Osteoblast (primary cell): ENCODE data around the gene FAAP100. TPM values are rescaled to one million over a fixed set of nuclear protein-coding genes. Genes with fewer than 3 reads are reported as not detected.

Source experiments
- DNase-seq: peaks from one replicate; pipeline ENCODE4 v3.0.0; 2011; ENCODE audit warnings: low spot score, mixed read lengths; ENCODE audit not compliant: insufficient read length; ENCODE audit errors: missing footprints
- H2AFZ ChIP-seq: 2 replicates; pipeline ENCODE4 v1.6.0; 2011; ENCODE audit warnings: mild to moderate bottlenecking, low read length
- H3K27ac ChIP-seq: 2 replicates; pipeline ENCODE4 v1.5.1; 2011; ENCODE audit warnings: mild to moderate bottlenecking, low read depth, low read length, moderate library complexity
- H3K27me3 ChIP-seq: 2 replicates; pipeline ENCODE4 v1.6.0; 2012; ENCODE audit warnings: mild to moderate bottlenecking, control low read depth, inconsistent platforms, low read length, moderate library complexity; ENCODE audit not compliant: insufficient read depth
- H3K36me3 ChIP-seq: 2 replicates; pipeline ENCODE4 v1.5.1; 2011; ENCODE audit warnings: mild to moderate bottlenecking, low read length, control low read depth, moderate library complexity; ENCODE audit not compliant: insufficient read depth
- H3K4me1 ChIP-seq: 2 replicates; pipeline ENCODE4 v1.5.1; 2011; ENCODE audit warnings: mild to moderate bottlenecking, low read length, control low read depth, moderate library complexity; ENCODE audit not compliant: insufficient read depth
- H3K4me2 ChIP-seq: 2 replicates; pipeline ENCODE4 v1.6.0; 2011; ENCODE audit warnings: mild to moderate bottlenecking, low read length; ENCODE audit not compliant: insufficient read depth
- H3K4me3 ChIP-seq: fragments of 200-600 bp; sonication (generic); 3 replicates; pipeline ENCODE4 v1.5.1; 2012; ENCODE audit warnings: mild to moderate bottlenecking, low read length, inconsistent platforms; ENCODE audit not compliant: insufficient read depth
- H3K79me2 ChIP-seq: 2 replicates; pipeline ENCODE4 v1.6.0; 2012; ENCODE audit warnings: mild to moderate bottlenecking, low read length, control low read depth, inconsistent platforms; ENCODE audit not compliant: insufficient read depth
- H3K9me3 ChIP-seq: 2 replicates; pipeline ENCODE4 v1.5.1; 2011; ENCODE audit warnings: low read depth, low read length, control low read depth
- H4K20me1 ChIP-seq: 2 replicates; pipeline ENCODE4 v1.6.0; 2012; ENCODE audit warnings: mild to moderate bottlenecking, low read length, control low read depth; ENCODE audit not compliant: insufficient read depth
- CTCF ChIP-seq: IDR thresholded peaks from 2 replicates; pipeline ENCODE4 v1.5.1; 2011; ENCODE audit warnings: mild to moderate bottlenecking, low read depth, low read length, moderate library complexity; ENCODE audit errors: extremely low read depth
- total RNA-seq: library from RNA; depleted of rRNA; stranded (reverse); fragments of >200 nt; gene quantifications from 2 replicates; pipeline ENCODE4 v1.2.3, GENCODE V29; 2012

The FAAP100 gene
- total RNA-seq, 1 donor: 44.5 TPM

DNA sequence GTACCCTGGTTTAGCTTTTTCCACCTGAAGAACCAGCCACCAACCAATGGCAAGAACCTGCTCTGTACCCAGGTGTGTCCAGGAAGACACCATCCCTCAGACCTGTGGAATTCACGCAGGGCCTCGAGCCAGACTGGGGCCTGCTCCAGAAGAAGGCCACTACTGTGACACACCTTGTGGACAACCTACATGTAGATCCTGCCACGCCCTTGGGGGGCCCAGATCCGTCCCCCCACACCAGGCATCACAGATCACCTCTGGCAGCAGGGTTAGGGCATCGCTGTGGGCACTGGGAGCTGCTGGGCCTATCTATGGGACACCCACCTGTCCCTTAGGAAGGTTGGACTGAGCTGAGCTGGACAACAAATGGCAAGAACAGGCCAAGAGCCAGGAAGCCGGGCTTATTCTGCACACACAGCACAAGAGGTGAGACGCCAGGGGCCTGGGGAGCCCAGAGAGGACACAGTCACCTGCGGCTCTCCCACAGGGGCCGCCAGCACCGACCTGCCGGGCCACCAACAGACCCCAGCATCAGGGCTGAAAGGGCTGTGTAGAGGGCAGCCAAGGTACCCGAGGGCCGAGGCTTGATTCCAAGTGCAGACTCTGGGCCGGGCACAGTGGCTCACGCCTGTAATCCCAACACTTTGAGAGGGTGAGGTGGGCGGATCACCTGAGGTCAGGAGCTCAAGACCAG, 7.7 kb downstream of the FAAP100 start:
- no peaks in the 10 kb centered on the region for H3K27me3 ChIP-seq
- H2AFZ ChIP-seq: no peak overlapping the region
- H3K36me3 ChIP-seq: peaks cover 70% of the 10 kb centered on the region
- no peak for TF ChIP-seq CTCF
- H3K79me2 ChIP-seq: peaks cover 16% of the 10 kb centered on the region
- DNase-seq: peak; percentile 75
- peaks cover 11% of the 10 kb centered on the region for H4K20me1 ChIP-seq
- no peak overlapping the region for H3K27ac ChIP-seq
- H3K4me3 ChIP-seq: no peak overlapping the region
- no peak overlapping the region for H3K4me2 ChIP-seq
- no peaks in the 10 kb centered on the region for H3K9me3 ChIP-seq
- H3K4me1 ChIP-seq: no peaks in the 10 kb centered on the region

- H3K36me3 ChIP-seq: peaks cover 65% of the 10 kb centered on the region
- no peaks in the 10 kb centered on the region for H3K27me3 ChIP-seq
- H3K4me1 ChIP-seq: no peaks in the 10 kb centered on the region
- H3K4me3 ChIP-seq: no peak overlapping the region
- H3K9me3 ChIP-seq: no peaks in the 10 kb centered on the region
- no peak for TF ChIP-seq CTCF
- peaks cover 11% of the 10 kb centered on the region for H3K79me2 ChIP-seq
- DNase-seq: peak; percentile 83
- H2AFZ ChIP-seq: no peak overlapping the region
- no peak overlapping the region for H3K4me2 ChIP-seq
- H3K27ac ChIP-seq: no peak overlapping the region
- H4K20me1 ChIP-seq: peaks cover 6% of the 10 kb centered on the region
These were observed 8.4 kb downstream of the FAAP100 start for GRCh38 chr17:81543756-81544155.

GRCh38 chr17:81543339-81543675, 8.8 kb downstream of the FAAP100 start:
- no peak overlapping the region for H3K4me3 ChIP-seq
- peaks cover 11% of the 10 kb centered on the region for H3K79me2 ChIP-seq
- H4K20me1 ChIP-seq: peaks cover 9% of the 10 kb centered on the region
- H3K9me3 ChIP-seq: no peaks in the 10 kb centered on the region
- H2AFZ ChIP-seq: no peak overlapping the region
- H3K4me2 ChIP-seq: no peak overlapping the region
- peak; percentile 68 for DNase-seq
- H3K4me1 ChIP-seq: no peaks in the 10 kb centered on the region
- TF ChIP-seq CTCF: no peak
- no peaks in the 10 kb centered on the region for H3K27me3 ChIP-seq
- peaks cover 63% of the 10 kb centered on the region for H3K36me3 ChIP-seq
- no peak overlapping the region for H3K27ac ChIP-seq

GRCh38 chr17:81542431-81543338, 9.5 kb downstream of the FAAP100 start:
- Histone ChIP-seq H3K79me2 (peaks cover 7% of the 10 kb centered on the region), H3K4me1 (no peaks in the 10 kb centered on the region), H2AFZ (no peak overlapping the region), H3K4me3 (no peak overlapping the region), H4K20me1 (peaks cover 14% of the 10 kb centered on the region), H3K36me3 (peaks cover 57% of the 10 kb centered on the region), H3K27ac (no peak overlapping the region), H3K4me2 (no peak overlapping the region), H3K27me3 (no peaks in the 10 kb centered on the region), H3K9me3 (no peaks in the 10 kb centered on the region)
- DNase-seq: peak; percentile 90
- no peak for TF ChIP-seq CTCF
